Neural progenitor cell (in vitro differentiated cells): Measurements from ENCODE around the gene ZNF441.

ENCODE experiments used
- CTCF ChIP-seq: fragments of 200-600 bp; sonication (generic); IDR thresholded peaks from 2 replicates; pipeline ENCODE4 v1.5.1; 2017; ENCODE audit warnings: antibody characterized with exemption, mild to moderate bottlenecking
- EZH2 ChIP-seq: fragments of 200-600 bp; sonication (generic); IDR thresholded peaks from 2 replicates; pipeline ENCODE4 v1.6.1; 2017; ENCODE audit warnings: antibody characterized with exemption, mild to moderate bottlenecking, moderate library complexity
- EZH2phosphoT487 ChIP-seq: fragments of 200-600 bp; sonication (generic); IDR thresholded peaks from 2 replicates; pipeline ENCODE4 v1.6.1; 2017; ENCODE audit warnings: antibody characterized with exemption

DNA sequence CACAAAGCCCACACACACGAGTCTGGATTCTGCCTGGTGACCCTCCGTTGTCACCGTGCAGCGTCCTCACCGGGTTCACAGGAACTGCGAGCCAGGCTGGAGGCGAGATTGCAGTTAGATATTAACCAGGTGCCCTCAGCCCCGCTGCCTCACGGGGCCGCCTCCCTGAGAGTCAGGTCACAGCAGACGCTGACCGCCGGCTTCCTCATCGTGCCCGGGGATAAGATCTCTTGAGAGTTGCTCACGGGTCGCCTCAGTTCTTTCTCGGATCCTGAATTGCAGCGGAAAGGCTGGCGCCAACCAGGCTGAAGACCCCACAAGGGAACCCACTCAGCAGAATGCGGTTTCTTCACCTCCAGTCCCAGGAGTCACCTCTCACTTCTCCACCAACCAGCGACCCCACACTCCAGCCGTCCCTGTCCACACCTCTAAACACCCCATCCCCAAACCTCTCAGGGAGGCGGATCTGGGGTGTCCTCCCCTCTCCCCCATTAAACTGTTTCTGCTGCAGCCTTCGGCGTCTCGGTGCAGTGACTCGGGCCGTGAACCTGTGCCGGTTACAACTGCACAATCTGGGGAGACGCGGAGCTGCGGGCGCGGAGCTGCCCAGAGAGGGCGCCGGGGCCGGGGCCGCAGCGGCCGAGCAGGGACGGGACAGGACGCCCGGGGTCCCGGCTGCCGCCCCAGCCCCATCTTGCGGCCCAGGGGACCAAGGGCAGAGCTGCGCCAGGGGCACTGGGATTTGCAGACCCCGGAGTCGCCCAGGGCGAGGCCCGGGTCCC, 28.6 kb upstream of the ZNF441 start:
- TF ChIP-seq CTCF (peak; percentile 28), EZH2 (no peak), EZH2phosphoT487 (no peak)
